Colonic mucosa (tissue), 4 donors: ENCODE results near the gene DUSP7. TPM values are rescaled to one million over a fixed set of nuclear protein-coding genes. Genes with fewer than 3 reads are reported as not detected.

ENCODE experiments used
- DNase-seq: peaks from one replicate; pipeline ENCODE4 v3.0.0-alpha.2; 2020
- H3K27ac ChIP-seq: fragments of 200-600 bp; one replicate; pipeline ENCODE4 v1.8.0; 2021
- H3K27me3 ChIP-seq: fragments of 200-600 bp; one replicate; pipeline ENCODE4 v1.8.0; 2021
- H3K36me3 ChIP-seq: fragments of 200-600 bp; one replicate; pipeline ENCODE4 v1.8.0; 2021
- H3K4me1 ChIP-seq: fragments of 200-600 bp; one replicate; pipeline ENCODE4 v1.8.0; 2021; ENCODE audit warnings: mild to moderate bottlenecking
- H3K4me3 ChIP-seq: fragments of 200-600 bp; one replicate; pipeline ENCODE4 v1.8.0; 2021
- H3K9ac ChIP-seq, 2 donors: one replicate each; pipeline ENCODE4 v1.7.0; 2013; ENCODE audit warnings: control low read depth in 2 of 2, low read depth in 2 of 2, low read length in 2 of 2
- H3K9me3 ChIP-seq: fragments of 200-600 bp; one replicate; pipeline ENCODE4 v1.8.0; 2021
- intact Hi-C: fragments of 100-400 bp; cut with DNase I; formaldehyde crosslinking; loops from one replicate; pipeline ENCODE4 v1.14.1; 2022
- total RNA-seq, 2 donors: library from RNA; stranded (reverse); fragmentation: NEBNext Ultra II Directional in 1 of 2; extraction: Animal tissue kit (Norgen Biotek cat#: 25700) in 1 of 2; gene quantifications; one replicate each; pipeline ENCODE4 v1.2.1, GENCODE V29; 2021
- TF ChIP-seq, protein P1 (sequence below): fragments of 200-600 bp; IDR thresholded peaks from one replicate; pipeline ENCODE4 v1.8.0; 2022; ENCODE audit warnings: antibody characterized with exemption, mild to moderate bottlenecking
- donor health status: healthy.
- donor health status: DM: no; HTN: no; CAD: no.
- donor health status: DM: no; HTN: no; CAD: no.

DUSP7 gene
- total RNA-seq, 2 donors from 2014 or later, result 9.5 to 9.8 TPM

DNA sequence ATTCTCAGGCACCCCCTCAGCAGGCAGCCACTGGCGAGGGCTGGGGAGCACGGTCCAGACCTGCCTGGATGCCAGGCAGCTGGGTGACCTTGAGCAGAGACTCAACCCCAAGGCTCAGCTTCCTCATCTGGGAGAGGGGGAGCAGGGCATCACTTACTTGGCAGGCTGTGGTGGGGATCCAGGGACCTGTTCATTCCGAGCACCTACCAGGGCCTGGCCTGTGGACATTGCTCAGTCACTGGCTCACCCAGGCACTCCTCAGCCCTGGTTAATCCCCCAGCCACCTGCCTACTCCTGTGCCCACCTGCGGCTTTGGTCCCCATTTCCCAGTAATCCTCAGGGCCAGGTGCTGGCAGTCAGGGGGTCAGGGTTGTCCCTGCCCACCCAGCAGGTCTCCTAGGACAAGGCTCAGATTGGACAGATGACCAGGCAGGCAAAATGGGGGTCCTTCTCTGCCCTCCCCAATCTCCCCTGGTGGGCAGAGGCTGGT lies 51.4 kb downstream of the DUSP7 start:
- TF ChIP-seq, protein P1, sequence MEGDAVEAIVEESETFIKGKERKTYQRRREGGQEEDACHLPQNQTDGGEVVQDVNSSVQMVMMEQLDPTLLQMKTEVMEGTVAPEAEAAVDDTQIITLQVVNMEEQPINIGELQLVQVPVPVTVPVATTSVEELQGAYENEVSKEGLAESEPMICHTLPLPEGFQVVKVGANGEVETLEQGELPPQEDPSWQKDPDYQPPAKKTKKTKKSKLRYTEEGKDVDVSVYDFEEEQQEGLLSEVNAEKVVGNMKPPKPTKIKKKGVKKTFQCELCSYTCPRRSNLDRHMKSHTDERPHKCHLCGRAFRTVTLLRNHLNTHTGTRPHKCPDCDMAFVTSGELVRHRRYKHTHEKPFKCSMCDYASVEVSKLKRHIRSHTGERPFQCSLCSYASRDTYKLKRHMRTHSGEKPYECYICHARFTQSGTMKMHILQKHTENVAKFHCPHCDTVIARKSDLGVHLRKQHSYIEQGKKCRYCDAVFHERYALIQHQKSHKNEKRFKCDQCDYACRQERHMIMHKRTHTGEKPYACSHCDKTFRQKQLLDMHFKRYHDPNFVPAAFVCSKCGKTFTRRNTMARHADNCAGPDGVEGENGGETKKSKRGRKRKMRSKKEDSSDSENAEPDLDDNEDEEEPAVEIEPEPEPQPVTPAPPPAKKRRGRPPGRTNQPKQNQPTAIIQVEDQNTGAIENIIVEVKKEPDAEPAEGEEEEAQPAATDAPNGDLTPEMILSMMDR, result no peak
- Histone ChIP-seq H3K36me3 (no peaks in the 10 kb centered on the region), H3K27me3 (no peaks in the 10 kb centered on the region), H3K4me1 (no peaks in the 10 kb centered on the region), H3K9me3 (no peaks in the 10 kb centered on the region), H3K9ac (no peak overlapping the region), H3K4me3 (no peak overlapping the region), H3K27ac (no peak overlapping the region)
- DNase-seq, result no peak
- intact Hi-C loops, result loop anchor here (5.0 kb wide), 1 partner anchor 137 kb away; no protein-coding TSS in a partner anchor

DNA sequence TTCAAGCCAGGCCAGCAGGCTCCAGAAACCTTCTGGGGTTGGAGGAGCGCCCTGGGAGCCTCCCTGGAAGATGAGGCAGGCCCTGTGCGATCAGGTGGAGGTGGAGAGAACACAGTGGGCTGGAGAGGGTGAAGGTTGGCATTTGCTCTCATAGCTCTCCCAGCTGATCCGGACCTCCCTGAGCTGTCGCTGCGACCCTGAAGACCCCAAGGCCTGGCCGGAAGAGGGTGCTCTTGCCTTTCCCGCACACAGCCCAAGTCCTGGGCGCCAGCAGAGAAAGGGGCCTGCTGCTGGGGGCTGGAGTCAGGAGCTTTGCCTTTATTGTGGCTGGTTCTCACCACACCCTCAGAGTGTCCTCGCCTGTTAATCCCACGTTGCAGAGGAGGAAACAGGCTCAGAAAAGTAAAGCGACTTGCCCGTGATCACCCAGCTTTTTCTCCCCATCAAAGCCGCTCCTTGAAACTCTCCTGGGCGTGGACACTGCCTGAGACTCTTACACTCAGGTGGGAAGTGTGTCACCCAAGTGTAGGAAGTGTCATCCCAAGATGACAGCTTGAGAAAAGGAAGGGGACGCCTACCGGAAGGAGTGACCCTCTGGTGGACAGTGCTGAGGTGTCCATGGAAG lies 52.1 kb downstream of the DUSP7 start:
- H3K27me3 ChIP-seq, result no peaks in the 10 kb centered on the region
- no peak overlapping the region for H3K27ac ChIP-seq
- no peaks in the 10 kb centered on the region for H3K9me3 ChIP-seq
- no peak overlapping the region for H3K9ac ChIP-seq
- TF ChIP-seq, protein P1, result no peak
- intact Hi-C loops, result loop anchor here (5.0 kb wide), 1 partner anchor 138 kb away; no protein-coding TSS in a partner anchor
- no peaks in the 10 kb centered on the region for H3K36me3 ChIP-seq
- H3K4me3 ChIP-seq, result no peak overlapping the region
- no peak for DNase-seq
- no peaks in the 10 kb centered on the region for H3K4me1 ChIP-seq

GRCh38 chr3:52002748-52003147 lies 53.6 kb downstream of the DUSP7 start:
- Histone ChIP-seq H3K36me3 (no peaks in the 10 kb centered on the region), H3K9ac (no peak overlapping the region), H3K9me3 (no peaks in the 10 kb centered on the region), H3K27ac (no peak overlapping the region), H3K4me1 (no peaks in the 10 kb centered on the region), H3K27me3 (no peaks in the 10 kb centered on the region), H3K4me3 (no peak overlapping the region)
- no peak for DNase-seq
- TF ChIP-seq, protein P1, result no peak
- intact Hi-C loops, result loop anchor here (5.0 kb wide), 1 partner anchor 140 kb away; no protein-coding TSS in a partner anchor

DNA sequence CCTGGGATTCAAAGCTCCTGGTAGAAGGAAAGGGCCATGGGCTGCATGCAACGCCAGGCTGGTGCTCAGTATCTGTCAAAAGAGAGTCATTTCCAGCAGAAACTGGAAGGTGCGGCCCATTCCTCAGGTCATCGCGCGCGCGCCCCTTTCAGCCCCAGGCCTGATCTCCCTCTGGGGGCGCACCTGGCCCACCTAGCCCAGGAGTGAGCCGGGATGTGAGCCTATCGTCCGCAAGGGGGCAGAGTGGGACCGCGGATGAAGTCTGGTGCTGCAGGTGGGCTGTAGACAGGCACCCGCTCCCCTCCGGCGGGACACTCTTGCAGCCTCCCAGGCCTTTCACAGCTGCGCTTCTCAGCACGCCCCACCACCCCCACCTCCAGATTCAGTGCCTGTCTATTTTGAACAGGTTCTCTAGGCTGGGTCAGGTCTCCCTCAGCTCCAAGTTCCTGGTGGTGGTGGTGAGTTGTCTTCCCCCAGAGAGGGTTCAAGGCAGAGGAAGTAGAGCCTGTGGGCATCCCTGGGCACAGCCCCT lies 54.9 kb downstream of the DUSP7 start:
- Histone ChIP-seq H3K36me3 (no peaks in the 10 kb centered on the region), H3K9ac (peak overlapping the region in 1 of 2 donors; percentile 3), H3K27me3 (no peaks in the 10 kb centered on the region), H3K4me1 (no peaks in the 10 kb centered on the region), H3K27ac (no peak overlapping the region), H3K4me3 (no peak overlapping the region), H3K9me3 (no peaks in the 10 kb centered on the region)
- TF ChIP-seq, protein P1, result peak; percentile 84
- DNase-seq, result peak; percentile 79
- intact Hi-C loops, result loop anchor here (1.0 to 5.0 kb wide), 2 partner anchors 121 to 141 kb away; no protein-coding TSS in a partner anchor

- intact Hi-C loops, result loop anchor here (5.0 kb wide), 1 partner anchor 142 kb away; no protein-coding TSS in a partner anchor
- H3K27ac ChIP-seq, result no peak overlapping the region
- H3K9ac ChIP-seq, result no peak overlapping the region
- H3K27me3 ChIP-seq, result no peaks in the 10 kb centered on the region
- no peaks in the 10 kb centered on the region for H3K36me3 ChIP-seq
- no peaks in the 10 kb centered on the region for H3K9me3 ChIP-seq
- DNase-seq, result no peak
- TF ChIP-seq, protein P1, result no peak
- peaks cover 2% of the 10 kb centered on the region for H3K4me1 ChIP-seq
- no peak overlapping the region for H3K4me3 ChIP-seq
Measured at GRCh38 chr3:51999846-52000245, 56.5 kb downstream of the DUSP7 start.

Other genes with a start within 250 kb of the DUSP7 start
- not detected for gene IQCF2, start 195.0 kb downstream of the DUSP7 start, total RNA-seq
- gene IQCF5, start 181.0 kb downstream of the DUSP7 start, total RNA-seq, result not detected
- not detected for gene IQCF1, start 153.2 kb downstream of the DUSP7 start, total RNA-seq
- gene RRP9, start 114.7 kb downstream of the DUSP7 start, total RNA-seq, result 10 to 100 TPM in 1 of 2 donors, 1 to 10 TPM in 1; 9.6 to 24.7 TPM
- 10 to 100 TPM; 17.0 to 18.0 TPM for gene PARP3, start 114.2 kb downstream of the DUSP7 start, total RNA-seq
- not detected for gene GPR62, start 101.2 kb downstream of the DUSP7 start, total RNA-seq
- gene PCBP4, start 89.1 kb downstream of the DUSP7 start, total RNA-seq, result 10 to 100 TPM; 19.6 to 22.4 TPM
- gene ABHD14B, start 82.5 kb downstream of the DUSP7 start, total RNA-seq, result 10 to 100 TPM; 64.9 to 72.2 TPM
- gene ABHD14A, start 81.5 kb downstream of the DUSP7 start, total RNA-seq, result 1 to 10 TPM; 7.4 to 9.6 TPM
- gene ACY1, start 73.0 kb downstream of the DUSP7 start, total RNA-seq, result 100 to 1,000 TPM; 137 to 153 TPM
- 1,000 to 10,000 TPM; 1,051 to 1,273 TPM for gene RPL29, start 60.7 kb downstream of the DUSP7 start, total RNA-seq
- 10 to 100 TPM in 1 of 2 donors, 1 to 10 TPM in 1; 7.6 to 33.7 TPM for gene POC1A, start 97.9 kb upstream of the DUSP7 start, total RNA-seq
- gene ALAS1, start 141.6 kb upstream of the DUSP7 start, total RNA-seq, result 100 to 1,000 TPM in 1 of 2 donors, 10 to 100 TPM in 1; 90.6 to 103 TPM
- under 1 TPM; 0.25 to 0.27 TPM for gene TLR9, start 169.1 kb upstream of the DUSP7 start, total RNA-seq
- gene TWF2, start 182.6 kb upstream of the DUSP7 start, total RNA-seq, result 10 to 100 TPM; 44.2 to 45.0 TPM
- gene PPM1M, start 189.2 kb upstream of the DUSP7 start, total RNA-seq, result 1 to 10 TPM; 5.4 to 8.1 TPM
- 10 to 100 TPM; 65.7 to 67.0 TPM for gene WDR82, start 222.1 kb upstream of the DUSP7 start, total RNA-seq
- 10 to 100 TPM; 45.2 to 63.2 TPM for gene GLYCTK, start 231.3 kb upstream of the DUSP7 start, total RNA-seq